Limb (tissue), 2 donors: ENCODE results near the gene SYT9.
A peak's percentile ranks its signal among the peaks of the same experiment; 100 is the strongest.

Experiments used
- DNase-seq, 2 donors: peaks; one replicate each; pipeline ENCODE4 v3.0.0-alpha.2; 2016; ENCODE audit errors: extremely low spot score in 2 of 2

The SYT9 gene

DNA sequence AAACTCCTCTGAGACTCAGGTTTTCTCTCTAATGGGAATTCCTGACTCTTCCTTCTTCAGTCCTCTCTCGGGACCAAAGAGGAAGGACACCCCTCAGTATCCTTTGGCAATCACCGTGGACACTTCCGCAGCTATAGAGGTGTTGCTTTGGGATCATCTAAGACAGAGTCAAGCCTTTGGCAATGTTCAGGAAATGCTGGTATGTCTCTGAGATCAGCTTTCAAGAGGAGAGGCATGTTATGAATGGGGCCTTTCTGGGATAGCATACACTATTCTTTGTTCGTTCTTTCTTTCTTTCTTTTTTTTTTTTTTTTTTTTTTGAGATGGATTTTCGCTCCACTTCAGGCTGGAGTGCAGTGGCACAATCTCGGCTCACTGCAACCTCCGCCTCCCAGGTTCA lies 219.4 kb downstream of the SYT9 start:
- no peak for DNase-seq

GRCh38 chr11:7473717-7474116 lies 222.0 kb downstream of the SYT9 start:
- no peak for DNase-seq

DNA sequence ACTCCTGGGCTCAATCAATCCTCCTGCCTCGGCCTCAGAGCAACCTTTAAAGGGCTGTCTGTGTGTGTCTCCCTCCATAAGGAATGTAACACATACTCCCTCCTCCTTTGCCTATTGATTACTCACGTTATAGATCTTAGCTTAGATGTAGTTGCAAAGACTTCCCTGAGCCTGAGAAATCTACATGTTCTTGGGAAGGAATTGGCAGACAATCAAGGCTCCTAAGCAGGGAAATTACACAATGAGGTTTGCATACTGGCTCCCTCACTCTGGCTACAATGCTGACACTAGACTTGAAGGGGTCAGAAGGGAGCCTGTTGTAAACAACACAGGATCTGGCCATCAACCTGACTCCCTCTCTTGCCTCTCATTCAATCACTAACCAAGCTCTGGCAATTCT lies 228.4 kb downstream of the SYT9 start:
- no peak for DNase-seq

DNA sequence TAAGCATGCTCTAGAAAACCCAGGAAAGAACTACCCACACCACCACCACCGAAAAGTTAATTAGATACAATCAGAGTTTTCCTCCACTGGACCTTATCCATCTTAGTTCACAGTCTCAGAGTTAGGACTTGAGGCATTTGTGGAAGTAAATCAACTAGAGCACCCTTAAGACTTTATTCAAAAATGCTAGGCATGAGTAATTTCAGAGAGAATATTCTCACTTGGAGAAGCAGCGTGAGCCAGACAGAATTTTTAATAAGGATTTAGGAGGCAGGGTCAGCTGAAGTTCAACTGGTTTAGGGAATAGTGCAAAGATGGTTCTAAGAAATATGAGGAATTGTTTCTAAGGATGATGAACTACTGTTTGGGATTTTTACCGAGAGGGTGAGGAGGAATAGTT lies 232.4 kb downstream of the SYT9 start:
- DNase-seq: no peak

- no peak for DNase-seq
Observed at GRCh38 chr11:7484645-7485044, 232.9 kb downstream of the SYT9 start.

GRCh38 chr11:7485186-7486097 lies 233.7 kb downstream of the SYT9 start, which contains the start of gene OLFML1:
Gene OLFML1, plus strand, starts transcription at chr11:7485506. Its CDS starts 370 bp downstream, at chr11:7485876.
- DNase-seq: peak; percentile 59 to 89

GRCh38 chr11:7486098-7486780 lies 234.5 kb downstream of the SYT9 start:
- DNase-seq: no peak

DNA sequence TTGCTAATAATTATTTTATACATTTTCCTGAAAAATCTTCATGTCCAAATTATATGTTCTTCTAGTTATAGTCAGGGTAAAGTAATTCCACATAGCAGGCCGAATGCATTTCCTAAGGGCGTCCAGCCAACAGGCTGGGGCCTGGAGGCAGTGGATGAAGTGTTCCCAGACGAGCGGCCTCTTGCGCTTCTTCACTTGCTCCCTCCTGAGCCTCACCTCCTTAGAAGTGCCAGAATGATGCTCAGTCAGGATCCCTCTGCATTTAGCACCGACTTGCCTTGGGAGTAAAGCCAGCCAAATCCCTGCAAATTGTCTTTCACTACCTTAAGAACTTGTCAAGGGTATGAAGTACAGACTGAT lies 235.1 kb downstream of the SYT9 start:
- peak; percentile 43 to 59 for DNase-seq

GRCh38 chr11:7487360-7487759 lies 235.7 kb downstream of the SYT9 start:
- no peak for DNase-seq

DNA sequence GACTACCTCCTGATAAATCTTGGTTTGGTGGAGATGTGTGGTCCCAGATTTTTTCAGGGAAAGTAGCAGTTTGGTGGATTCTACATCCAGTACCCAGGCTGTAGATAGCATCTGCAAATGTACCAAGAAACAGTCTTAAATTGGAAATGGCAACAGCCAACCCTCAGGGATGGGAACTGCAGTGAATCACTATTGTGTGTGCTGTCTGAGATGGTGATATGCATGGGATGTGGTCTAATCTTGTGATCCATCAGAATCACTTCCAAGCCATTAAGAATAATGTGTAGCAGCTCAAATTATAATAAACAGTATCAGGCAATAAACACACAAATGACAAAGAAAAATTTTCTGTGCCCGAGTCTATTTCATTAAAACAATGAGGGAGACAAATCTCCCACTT lies 237.0 kb downstream of the SYT9 start:
- no peak for DNase-seq

- no peak for DNase-seq
Observed at GRCh38 chr11:7489376-7489775, 237.7 kb downstream of the SYT9 start.

DNA sequence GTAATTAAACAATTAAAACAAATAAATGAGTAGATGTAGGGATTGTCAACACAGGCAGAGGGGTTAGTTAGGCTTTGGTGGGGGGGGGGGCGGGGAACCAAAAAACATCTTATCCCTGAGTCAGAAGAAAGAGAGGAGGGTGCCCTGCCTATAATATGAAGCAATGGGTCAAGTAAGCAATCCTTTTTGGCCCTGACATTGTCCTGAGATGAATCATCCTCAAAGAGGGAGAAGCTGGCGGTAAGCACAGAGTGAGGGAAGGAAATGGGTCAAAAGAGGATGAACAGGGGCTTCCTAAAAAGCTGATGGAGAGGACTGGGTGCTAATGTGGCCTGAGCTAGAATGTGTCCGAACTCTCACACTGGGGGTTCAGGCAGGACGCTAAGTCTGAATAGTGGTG lies 238.3 kb downstream of the SYT9 start:
- DNase-seq: no peak

DNA sequence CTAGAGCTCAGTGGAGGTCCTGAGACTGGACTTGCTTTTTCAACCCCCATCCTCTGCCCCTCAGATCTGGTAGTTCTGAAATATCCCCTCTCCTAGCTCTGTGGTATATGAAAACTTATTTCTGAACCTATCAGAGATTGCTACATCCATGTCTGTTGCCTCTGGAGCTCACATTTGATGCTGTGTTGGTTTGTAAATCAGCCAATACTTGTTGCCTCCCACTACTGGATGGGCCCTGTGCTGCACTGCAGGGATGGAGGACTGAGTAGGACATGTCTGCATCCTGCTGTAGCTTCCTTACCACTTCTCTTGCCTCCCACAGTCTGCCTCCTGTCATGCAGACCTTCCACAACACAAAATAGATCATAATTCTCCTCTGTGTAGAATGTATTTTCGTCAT lies 238.8 kb downstream of the SYT9 start:
- DNase-seq: no peak

- no peak for DNase-seq
Observed at GRCh38 chr11:7492253-7492652, 240.5 kb downstream of the SYT9 start.

GRCh38 chr11:7493670-7494069 lies 242.0 kb downstream of the SYT9 start:
- DNase-seq: no peak

GRCh38 chr11:7494086-7494745 lies 242.5 kb downstream of the SYT9 start:
- no peak for DNase-seq

DNA sequence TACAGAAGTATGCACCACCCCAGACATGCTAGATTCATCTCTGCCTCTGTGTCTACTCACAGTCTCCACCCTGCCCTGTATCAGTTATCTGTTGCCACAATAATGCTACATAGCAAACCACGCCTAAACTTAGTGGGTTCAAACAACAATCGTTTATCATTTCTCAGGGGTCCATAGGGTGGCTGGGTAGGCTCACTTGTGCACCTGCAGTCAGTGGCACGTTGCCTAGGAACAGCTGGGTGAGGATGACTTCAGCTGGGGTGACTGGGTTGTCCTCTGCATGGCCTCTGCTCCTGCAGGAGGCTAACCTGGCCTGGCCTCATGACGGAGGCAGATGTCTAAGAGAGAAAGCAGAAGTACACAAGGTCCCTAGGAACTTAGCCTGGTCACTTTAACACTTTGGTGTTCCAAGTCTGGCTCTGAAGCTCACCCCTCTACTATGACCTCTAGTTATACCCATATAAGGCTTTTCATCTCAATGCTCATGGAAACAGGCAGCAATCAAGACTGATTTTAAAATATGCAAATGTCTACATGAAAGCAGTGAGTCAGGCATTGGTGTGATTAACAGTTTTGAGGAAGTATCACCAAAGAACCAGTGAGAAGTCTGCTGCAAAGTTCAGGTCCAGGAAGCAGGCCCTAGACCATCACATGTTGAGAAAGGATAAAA lies 244.3 kb downstream of the SYT9 start:
- no peak for DNase-seq

GRCh38 chr11:7498193-7498592 lies 246.5 kb downstream of the SYT9 start:
- DNase-seq: no peak

DNA sequence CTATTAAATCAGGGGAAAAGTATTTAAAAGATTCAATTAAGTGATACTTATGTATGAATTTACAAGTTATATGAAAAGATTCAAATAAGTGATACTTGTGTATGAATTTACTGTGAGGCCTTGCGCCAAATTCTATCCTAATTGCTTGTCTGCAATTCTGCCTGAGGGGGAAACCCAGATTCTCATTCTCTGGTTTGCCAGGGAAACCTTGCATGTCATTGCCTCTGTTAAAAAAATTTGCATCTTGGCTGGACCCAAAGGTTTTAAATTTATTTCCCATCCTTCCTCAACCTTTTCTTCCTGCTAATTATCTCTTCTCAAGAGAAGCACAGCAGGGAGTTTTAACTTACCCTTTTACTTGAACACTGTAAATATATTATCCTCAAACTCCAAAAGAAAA lies 247.4 kb downstream of the SYT9 start:
- DNase-seq: no peak

DNA sequence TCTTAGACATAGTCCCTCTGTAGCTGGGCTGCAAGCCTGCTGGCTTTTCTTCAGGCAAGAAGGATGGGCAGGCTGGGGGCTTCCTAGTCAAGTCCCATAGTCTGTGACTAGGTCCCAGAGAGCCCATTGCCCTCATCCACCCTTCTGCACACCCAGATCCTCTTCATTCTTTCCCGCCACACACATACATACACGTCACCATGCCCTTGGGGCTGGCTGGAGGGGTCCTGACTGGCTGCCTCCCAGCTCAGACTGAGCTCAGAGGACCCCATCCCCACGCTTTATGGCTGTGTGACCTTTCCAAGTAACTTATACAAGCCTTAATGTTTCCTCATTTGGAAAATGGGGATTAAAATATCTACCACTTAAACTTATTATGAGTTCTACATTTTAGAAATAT lies 248.5 kb downstream of the SYT9 start:
- no peak for DNase-seq

GRCh38 chr11:7501251-7501650 lies 249.5 kb downstream of the SYT9 start:
- DNase-seq: no peak

DNA sequence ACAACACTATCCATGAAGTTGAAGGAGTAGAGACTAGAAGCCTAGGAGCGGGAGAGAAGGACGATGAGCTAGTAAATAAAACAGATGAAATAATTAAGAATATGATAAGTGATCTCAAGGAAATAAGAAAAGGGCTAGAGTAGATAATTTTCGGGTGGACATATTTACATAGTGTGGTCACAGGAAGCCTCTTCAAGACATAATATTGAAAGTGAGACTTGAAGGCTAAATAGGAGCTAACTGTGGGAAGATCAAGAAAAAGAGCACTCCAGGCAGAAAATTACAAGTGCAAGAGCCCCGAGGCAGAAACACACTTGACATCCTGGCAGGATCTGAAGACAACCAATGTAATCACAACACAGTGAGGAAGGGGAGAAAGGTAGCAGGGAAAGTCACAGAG lies 250.2 kb downstream of the SYT9 start:
- no peak for DNase-seq
